NCI-H524 (cell line): ENCODE measurements around the gene HDAC1.

Source experiments
- DNase-seq, 2 experiments: peaks; one replicate each; lab custom pipeline; 2025; lab: John Stamatoyannopoulos, UW

HDAC1 gene

GRCh38 chr1:32330558-32331151, 38.8 kb downstream of the HDAC1 start:
- no peak for DNase-seq

GRCh38 chr1:32331549-32331948, 39.7 kb downstream of the HDAC1 start:
- DNase-seq: no peak

- DNase-seq: no peak
Observed at GRCh38 chr1:32332290-32333079, 40.6 kb downstream of the HDAC1 start.

GRCh38 chr1:32333251-32333963, 41.5 kb downstream of the HDAC1 start:
- no peak for DNase-seq

- peak in 1 of 2 experiments; percentile 28 for DNase-seq
Observed at GRCh38 chr1:32334274-32334861, 42.5 kb downstream of the HDAC1 start.

- DNase-seq: peak in 1 of 2 experiments; percentile 65
Observed at GRCh38 chr1:32334864-32335534, 43.1 kb downstream of the HDAC1 start.

- no peak for DNase-seq
Observed at GRCh38 chr1:32335535-32335789, 43.6 kb downstream of the HDAC1 start.

- peak; percentile 41 to 72 for DNase-seq
Observed at GRCh38 chr1:32335790-32336590, 44.1 kb downstream of the HDAC1 start, which contains the start of gene MARCKSL1. MARCKSL1 (minus strand) TSS chr1:32336233; CDS start chr1:32336033, 200 bp downstream.

- DNase-seq: no peak
Observed at GRCh38 chr1:32336591-32336932, 44.7 kb downstream of the HDAC1 start.

GRCh38 chr1:32336963-32337675, 45.2 kb downstream of the HDAC1 start:
- DNase-seq: no peak

GRCh38 chr1:32337855-32338636, 46.2 kb downstream of the HDAC1 start:
- DNase-seq: no peak

GRCh38 chr1:32338637-32339145, 46.8 kb downstream of the HDAC1 start:
- no peak for DNase-seq

- DNase-seq: no peak
Observed at GRCh38 chr1:32339363-32339978, 47.6 kb downstream of the HDAC1 start.

- no peak for DNase-seq
Observed at GRCh38 chr1:32341186-32341757, 49.4 kb downstream of the HDAC1 start.

GRCh38 chr1:32341971-32342370, 50.1 kb downstream of the HDAC1 start:
- DNase-seq: no peak

- DNase-seq: no peak
Observed at GRCh38 chr1:32342704-32343103, 50.8 kb downstream of the HDAC1 start.

- DNase-seq: no peak
Observed at GRCh38 chr1:32345289-32345827, 53.5 kb downstream of the HDAC1 start.

GRCh38 chr1:32346532-32347157, 54.8 kb downstream of the HDAC1 start:
- DNase-seq: no peak
